CD4-positive, CD25-positive, alpha-beta regulatory T cell (primary cell): Measurements from ENCODE around the gene FBXW5. TPM values are rescaled to one million over a fixed set of nuclear protein-coding genes. Genes with fewer than 3 reads are reported as not detected.
A peak's percentile ranks its signal among the peaks of the same experiment; 100 is the strongest.

Experiments
- ATAC-seq, 2 donors: fragments of 150-1000 bp; cut with Tn5 transposase; one replicate each; pipeline ENCODE4 v1.10.0; 2021; ENCODE audit warnings: low read depth in 2 of 2, moderate number of reproducible peaks in 2 of 2, moderate library complexity in 1 of 2
- DNase-seq, 3 donors: peaks; one replicate each; pipeline versions ENCODE4 v3.0.0 to v3.0.0-alpha.2; 2012 to 2022; ENCODE audit warnings: mixed read lengths in 1 of 3
- H3K27ac ChIP-seq: one replicate; pipeline ENCODE4 v1.7.0; 2013; ENCODE audit warnings: mild to moderate bottlenecking, low read length; ENCODE audit not compliant: insufficient read depth, poor library complexity, severe bottlenecking
- H3K27me3 ChIP-seq: one replicate; pipeline ENCODE4 v1.7.0; 2013; ENCODE audit warnings: low read length; ENCODE audit not compliant: control insufficient read depth, insufficient read depth
- H3K36me3 ChIP-seq: one replicate; pipeline ENCODE4 v1.7.0; 2013; ENCODE audit warnings: mild to moderate bottlenecking, low read length, moderate library complexity; ENCODE audit not compliant: control insufficient read depth, insufficient read depth
- H3K4me1 ChIP-seq: 2 replicates; pipeline ENCODE4 v1.7.0; 2013; ENCODE audit warnings: mild to moderate bottlenecking, low read length; ENCODE audit not compliant: insufficient read depth, control insufficient read depth, poor library complexity, severe bottlenecking
- H3K4me3 ChIP-seq: one replicate; pipeline ENCODE4 v1.7.0; 2013; ENCODE audit warnings: low read depth, mild to moderate bottlenecking, low read length, moderate library complexity
- H3K9me3 ChIP-seq, 2 experiments: 1 replicate in 1 of 2; 2 replicates in 1 of 2; pipeline ENCODE4 v1.7.0; 2013; ENCODE audit warnings: low read length in 2 of 2, mild to moderate bottlenecking in 1 of 2, moderate library complexity in 1 of 2; ENCODE audit not compliant: control insufficient read depth in 2 of 2
- H3K27ac Mint-ChIP-seq, 3 donors: one replicate each; pipeline ENCODE4 v1.8.0; 2020 to 2022; ENCODE audit warnings: mild to moderate bottlenecking in 3 of 3, mixed read lengths in 3 of 3, moderate library complexity in 2 of 3
- H3K27me3 Mint-ChIP-seq: one replicate; pipeline ENCODE4 v1.8.0; 2022; ENCODE audit warnings: mild to moderate bottlenecking, mixed read lengths
- H3K36me3 Mint-ChIP-seq: one replicate; pipeline ENCODE4 v1.8.0; 2020; ENCODE audit warnings: mixed read lengths
- H3K4me1 Mint-ChIP-seq, 4 donors: one replicate each; pipeline ENCODE4 v1.8.0; 2020 to 2022; ENCODE audit warnings: mixed read lengths in 4 of 4, mild to moderate bottlenecking in 1 of 4
- H3K4me3 Mint-ChIP-seq, 4 donors: one replicate each; pipeline ENCODE4 v1.8.0; 2020 to 2022; ENCODE audit warnings: mild to moderate bottlenecking in 4 of 4, mixed read lengths in 4 of 4, moderate library complexity in 3 of 4
- H3K9me3 Mint-ChIP-seq, 7 donors: one replicate each; pipeline ENCODE4 v1.8.0; 2020 to 2022; ENCODE audit warnings: mixed read lengths in 7 of 7, mild to moderate bottlenecking in 3 of 7, moderate library complexity in 2 of 7
- polyA plus RNA-seq, 4 donors: library from polyadenylated mRNA; unstranded; fragments of 300-500 nt; fragmentation: Illumina TruSeq; gene quantifications; one replicate each; pipeline ENCODE4 v1.2.3, GENCODE V29; 2021
- total RNA-seq: library from RNA; stranded (reverse); gene quantifications from one replicate; pipeline ENCODE4 v1.2.3, GENCODE V29; 2022

The FBXW5 gene
- total and polyA plus RNA-seq, 5 donors from 2014 or later = 91.6 to 134 (median 115) TPM

DNA sequence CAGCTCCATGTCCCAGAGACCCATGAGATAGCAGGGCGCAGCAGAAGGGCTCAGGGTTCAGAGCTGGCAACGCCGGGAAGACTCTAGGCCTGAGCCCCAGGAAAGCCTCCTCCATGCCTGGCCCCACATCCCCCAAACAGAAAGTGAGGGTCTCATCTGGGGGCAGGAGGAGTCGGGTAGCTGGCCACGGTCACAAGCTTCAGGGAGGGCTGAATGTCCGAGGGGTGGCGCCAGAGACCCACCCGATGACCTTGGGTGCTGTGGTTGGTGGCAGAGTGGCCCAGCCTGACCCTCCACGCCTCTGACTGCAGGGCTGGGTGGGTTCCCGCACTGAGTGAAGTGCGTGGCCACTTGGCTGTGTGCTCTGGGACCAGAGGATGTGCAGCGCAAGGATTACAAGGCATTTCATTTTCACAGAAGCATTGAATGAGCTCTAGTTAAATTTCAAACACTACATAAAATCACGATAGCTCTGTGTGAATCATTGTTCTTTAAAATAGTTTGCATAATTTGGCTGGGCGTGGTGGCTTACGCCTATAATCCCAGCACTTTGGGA is 3.5 kb upstream of the FBXW5 start:
- peaks cover 30% of the 10 kb centered on the region for H3K4me1 ChIP-seq
- H3K4me3 Mint-ChIP-seq = peak overlapping the region; percentile 59 to 84 (median 72)
- no peaks in the 10 kb centered on the region for H3K9me3 ChIP-seq
- H3K4me1 Mint-ChIP-seq = peaks cover 0 to 18% (median 3%) of the 10 kb centered on the region in 4 donors
- no peaks in the 10 kb centered on the region for H3K9me3 Mint-ChIP-seq
- no peaks in the 10 kb centered on the region for H3K27me3 ChIP-seq
- H3K4me3 ChIP-seq = no peak overlapping the region
- peak overlapping the region in 2 of 3 donors; percentile 56 to 84 for H3K27ac Mint-ChIP-seq
- ATAC-seq (no peak), DNase-seq (no peak)
- peaks cover 5% of the 10 kb centered on the region for H3K27me3 Mint-ChIP-seq
- no peaks in the 10 kb centered on the region for H3K36me3 Mint-ChIP-seq
- no peaks in the 10 kb centered on the region for H3K36me3 ChIP-seq
- no peak overlapping the region for H3K27ac ChIP-seq

DNA sequence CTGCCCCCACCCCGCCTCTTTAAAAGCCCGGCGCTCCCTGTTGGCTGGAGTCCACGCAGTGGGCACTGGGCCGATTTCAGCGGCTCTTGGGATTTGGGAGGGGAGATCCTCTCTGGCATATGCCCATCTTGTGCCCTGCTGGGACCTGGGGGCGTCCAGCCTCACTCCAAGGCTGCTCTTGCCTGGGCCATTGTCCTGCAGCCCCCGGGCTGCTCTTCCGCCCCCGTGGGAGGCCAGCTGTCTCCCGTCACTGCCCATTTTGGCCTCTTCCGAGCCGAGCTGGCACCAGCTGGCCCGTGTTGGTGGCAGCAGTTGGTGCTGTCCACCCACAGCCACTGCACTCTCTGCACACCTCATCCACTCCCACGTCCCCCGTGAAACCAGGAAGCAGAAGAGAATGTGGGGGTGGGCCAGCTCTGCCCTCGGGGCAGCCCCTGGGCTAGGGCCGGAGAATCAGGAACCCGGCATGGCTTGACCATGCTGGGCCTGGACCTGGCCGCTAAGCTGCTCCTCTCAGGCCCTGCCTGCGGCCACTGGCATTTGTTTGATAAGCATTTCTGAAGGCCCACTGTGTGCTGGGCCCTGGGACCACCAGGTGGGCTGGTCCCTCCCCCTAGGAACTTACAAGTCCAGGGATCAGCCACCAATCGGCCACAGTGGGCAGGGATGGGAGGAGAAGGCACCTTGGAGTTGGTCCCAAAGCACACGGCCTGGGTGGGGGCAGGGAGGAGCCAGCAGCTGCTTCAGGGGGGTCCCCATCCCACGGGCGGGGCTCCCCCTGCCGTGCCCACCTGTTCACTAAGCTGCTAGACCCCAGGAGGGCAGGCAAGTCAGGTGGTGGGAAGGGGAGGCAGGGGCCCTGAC is 2.7 kb upstream of the FBXW5 start:
- H3K36me3 Mint-ChIP-seq = no peaks in the 10 kb centered on the region
- H3K9me3 Mint-ChIP-seq = no peaks in the 10 kb centered on the region
- H3K27ac ChIP-seq = no peak overlapping the region
- H3K4me3 Mint-ChIP-seq = peak overlapping the region in 2 of 4 donors; percentile 36 to 38
- H3K27ac Mint-ChIP-seq = no peak overlapping the region
- no peaks in the 10 kb centered on the region for H3K9me3 ChIP-seq
- H3K27me3 ChIP-seq = no peaks in the 10 kb centered on the region
- DNase-seq = no peak
- H3K4me3 ChIP-seq = no peak overlapping the region
- no peak for ATAC-seq
- peaks cover 6% of the 10 kb centered on the region for H3K36me3 ChIP-seq
- peaks cover 5% of the 10 kb centered on the region for H3K27me3 Mint-ChIP-seq
- H3K4me1 ChIP-seq = peaks cover 37% of the 10 kb centered on the region
- peaks cover 0 to 21% (median 3%) of the 10 kb centered on the region in 4 donors for H3K4me1 Mint-ChIP-seq

DNA sequence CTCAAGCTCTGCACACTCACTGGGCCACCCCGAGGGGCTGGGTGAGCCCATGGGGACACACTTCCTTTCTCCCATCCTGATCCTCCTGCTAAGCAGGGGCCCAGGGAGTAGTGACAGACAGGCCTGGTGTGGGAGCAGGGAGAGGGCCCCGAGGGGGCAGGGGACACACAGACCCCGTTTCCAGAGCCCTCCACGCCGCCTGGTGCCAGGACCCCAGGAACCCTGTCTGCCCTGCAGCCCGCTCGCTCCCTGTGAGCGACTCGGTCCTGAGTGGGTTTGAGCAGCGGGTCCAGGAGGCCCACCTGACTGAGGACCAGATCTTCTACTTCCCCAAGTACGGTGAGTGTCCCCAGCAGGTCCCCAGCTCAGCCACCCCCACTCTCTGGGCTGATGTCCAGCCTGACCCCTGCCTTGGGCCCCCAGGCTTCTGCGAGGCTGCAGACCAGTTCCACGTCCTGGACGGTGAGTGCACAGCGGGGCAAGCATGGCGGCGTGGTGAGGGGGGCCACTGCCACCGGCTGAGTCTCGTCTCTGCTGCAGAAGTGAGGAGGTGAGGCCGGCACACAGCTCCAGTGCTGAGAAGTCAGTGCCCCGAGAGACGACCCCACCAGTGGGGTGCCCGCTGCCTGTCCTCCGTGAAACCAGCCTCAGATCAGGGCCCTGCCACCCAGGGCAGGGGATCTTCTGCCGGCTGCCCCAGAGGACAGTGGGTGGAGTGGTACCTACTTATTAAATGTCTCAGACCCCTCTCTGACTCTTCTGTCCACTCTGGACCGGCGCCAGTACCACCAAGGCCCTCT is 1.9 kb upstream of the FBXW5 start:
- peak overlapping the region in 2 of 4 donors; percentile 16 to 43 for H3K4me3 Mint-ChIP-seq
- H3K4me1 ChIP-seq = peaks cover 38% of the 10 kb centered on the region
- no peaks in the 10 kb centered on the region for H3K27me3 ChIP-seq
- no peak overlapping the region for H3K4me3 ChIP-seq
- no peak overlapping the region for H3K27ac Mint-ChIP-seq
- H3K36me3 Mint-ChIP-seq = no peaks in the 10 kb centered on the region
- H3K9me3 ChIP-seq = no peaks in the 10 kb centered on the region
- DNase-seq = no peak
- peaks cover 14% of the 10 kb centered on the region for H3K36me3 ChIP-seq
- peaks cover 0 to 21% (median 3%) of the 10 kb centered on the region in 4 donors for H3K4me1 Mint-ChIP-seq
- peaks cover 5% of the 10 kb centered on the region for H3K27me3 Mint-ChIP-seq
- ATAC-seq = no peak
- no peaks in the 10 kb centered on the region for H3K9me3 Mint-ChIP-seq
- H3K27ac ChIP-seq = no peak overlapping the region

DNA sequence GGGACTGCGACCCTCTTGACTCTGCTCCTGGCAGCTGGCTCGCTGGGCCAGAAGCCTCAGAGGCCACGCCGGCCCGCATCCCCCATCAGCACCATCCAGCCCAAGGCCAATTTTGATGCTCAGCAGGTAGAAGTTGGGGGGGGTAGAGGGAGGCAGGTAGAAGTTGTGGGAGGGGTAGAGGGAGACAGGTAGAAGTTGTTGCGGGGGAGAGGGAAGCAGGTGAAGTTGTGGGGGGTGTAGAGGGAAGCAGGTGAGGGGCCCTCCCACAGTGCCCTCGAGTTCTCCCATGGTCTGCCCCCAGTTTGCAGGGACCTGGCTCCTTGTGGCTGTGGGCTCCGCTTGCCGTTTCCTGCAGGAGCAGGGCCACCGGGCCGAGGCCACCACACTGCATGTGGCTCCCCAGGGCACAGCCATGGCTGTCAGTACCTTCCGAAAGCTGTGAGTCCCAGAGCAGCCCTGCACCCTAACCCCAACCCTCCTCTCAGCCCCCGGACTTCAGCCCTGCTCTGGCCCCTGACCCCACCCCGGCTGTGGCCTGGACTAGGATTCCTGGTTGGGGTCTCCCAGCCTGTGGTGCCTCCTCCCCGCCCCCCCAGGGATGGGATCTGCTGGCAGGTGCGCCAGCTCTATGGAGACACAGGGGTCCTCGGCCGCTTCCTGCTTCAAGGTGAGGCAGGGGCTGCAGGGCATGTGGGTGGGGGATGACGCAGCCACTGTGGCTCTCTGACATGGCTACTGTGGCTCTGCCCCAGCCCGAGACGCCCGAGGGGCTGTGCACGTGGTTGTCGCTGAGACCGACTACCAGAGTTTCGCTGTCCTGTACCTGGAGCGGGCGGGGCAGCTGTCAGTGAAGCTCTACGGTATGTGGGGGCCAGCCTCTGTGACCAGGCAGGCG is 1.0 kb upstream of the FBXW5 start:
- H3K36me3 ChIP-seq = peaks cover 22% of the 10 kb centered on the region
- H3K27ac ChIP-seq = no peak overlapping the region
- H3K4me1 Mint-ChIP-seq = peaks cover 0 to 21% (median 3%) of the 10 kb centered on the region in 4 donors
- peak overlapping the region in 1 of 3 donors; percentile 90 for H3K27ac Mint-ChIP-seq
- no peak overlapping the region for H3K4me3 ChIP-seq
- no peaks in the 10 kb centered on the region for H3K9me3 ChIP-seq
- no peak for DNase-seq
- H3K4me1 ChIP-seq = peaks cover 37% of the 10 kb centered on the region
- no peak for ATAC-seq
- no peaks in the 10 kb centered on the region for H3K9me3 Mint-ChIP-seq
- H3K4me3 Mint-ChIP-seq = peak overlapping the region in 1 of 4 donors; percentile 81
- no peaks in the 10 kb centered on the region for H3K36me3 Mint-ChIP-seq
- H3K27me3 Mint-ChIP-seq = peaks cover 5% of the 10 kb centered on the region
- H3K27me3 ChIP-seq = no peaks in the 10 kb centered on the region

DNA sequence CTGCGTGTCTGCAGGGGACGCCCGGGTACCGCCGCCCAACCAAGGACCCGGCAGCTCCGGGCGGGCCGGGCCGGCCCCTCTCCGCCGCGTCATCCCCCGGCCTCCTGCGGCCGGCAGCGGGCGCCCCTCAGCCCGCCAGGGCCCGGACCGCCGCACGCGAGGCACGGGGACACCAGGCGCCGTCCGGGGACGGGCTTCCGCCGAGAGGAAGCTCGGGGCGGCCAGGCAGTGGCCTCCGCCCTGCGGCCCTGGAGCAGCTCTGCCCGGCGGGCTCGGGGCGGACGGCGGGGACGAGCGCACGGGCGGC is 373 bp downstream of the FBXW5 start:
- DNase-seq = peak in 1 of 3 donors; percentile 27
- H3K4me1 ChIP-seq = peaks cover 26% of the 10 kb centered on the region

DNA sequence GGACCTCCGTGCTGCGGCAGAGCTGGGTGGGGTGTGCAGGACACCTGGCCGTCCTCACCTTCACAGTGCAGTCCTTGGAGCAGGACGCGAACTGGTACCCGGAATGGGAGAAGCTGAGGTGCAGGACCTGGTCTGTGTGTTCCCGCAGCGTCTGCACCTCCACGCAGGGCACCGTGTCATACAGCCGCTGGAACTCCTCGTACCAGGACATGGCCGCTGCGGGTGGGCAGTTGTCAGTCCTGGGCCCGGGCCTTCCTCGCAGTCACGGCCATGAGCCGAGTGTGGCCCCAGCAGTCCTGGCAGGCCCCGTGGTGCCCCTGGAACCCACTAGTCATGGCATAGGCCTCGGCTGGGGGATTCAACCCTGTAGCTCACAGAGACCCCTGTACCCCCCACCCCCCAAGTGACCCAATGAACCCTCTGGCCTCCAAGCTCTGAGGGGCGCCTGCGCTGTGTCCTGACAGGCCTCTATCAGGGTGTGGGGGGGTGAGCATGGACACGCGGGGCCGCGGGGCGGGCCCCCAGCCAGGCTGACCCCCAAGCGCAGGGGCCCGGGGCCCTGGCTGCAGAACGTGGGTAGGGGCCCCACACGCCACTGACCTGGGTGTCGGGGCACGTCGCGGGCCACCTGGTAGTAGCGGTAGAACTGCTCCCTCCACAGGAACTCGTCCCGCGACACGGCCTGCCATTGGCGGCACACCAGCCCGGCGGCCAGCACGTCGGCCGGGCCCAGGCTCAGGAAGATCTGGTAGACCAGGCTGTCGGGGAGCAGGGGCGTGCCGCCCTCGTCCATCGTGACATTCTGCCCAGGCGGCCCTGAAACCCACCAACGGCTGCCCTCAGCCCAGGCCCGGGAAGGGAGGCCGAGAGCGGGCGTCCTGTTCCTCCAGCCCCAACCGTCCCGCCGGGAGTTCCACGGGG is 987 bp downstream of the FBXW5 start:
- ATAC-seq = no peak
- H3K4me3 ChIP-seq = peak overlapping the region; percentile 19
- no peaks in the 10 kb centered on the region for H3K9me3 Mint-ChIP-seq
- peak overlapping the region in 2 of 3 donors; percentile 66 to 75 for H3K27ac Mint-ChIP-seq
- H3K27ac ChIP-seq = peak overlapping the region; percentile 55
- H3K27me3 Mint-ChIP-seq = peaks cover 5% of the 10 kb centered on the region
- H3K9me3 ChIP-seq = no peaks in the 10 kb centered on the region
- peaks cover 30% of the 10 kb centered on the region for H3K36me3 ChIP-seq
- peaks cover 23% of the 10 kb centered on the region for H3K4me1 ChIP-seq
- peak; percentile 19 to 53 (median 38) for DNase-seq
- peak overlapping the region; percentile 84 to 90 (median 86) for H3K4me3 Mint-ChIP-seq
- H3K36me3 Mint-ChIP-seq = peaks cover 7% of the 10 kb centered on the region
- H3K27me3 ChIP-seq = no peaks in the 10 kb centered on the region
- peaks cover 0 to 19% (median 3%) of the 10 kb centered on the region in 4 donors for H3K4me1 Mint-ChIP-seq

More for the DNA sequence above, 373 bp downstream of the FBXW5 start:
- H3K27me3 Mint-ChIP-seq = peaks cover 5% of the 10 kb centered on the region
- no peaks in the 10 kb centered on the region for H3K27me3 ChIP-seq
- H3K4me1 Mint-ChIP-seq = peaks cover 0 to 19% (median 3%) of the 10 kb centered on the region in 4 donors
- H3K27ac ChIP-seq = peak overlapping the region; percentile 55
- no peak overlapping the region for H3K4me3 ChIP-seq
- H3K9me3 ChIP-seq = no peaks in the 10 kb centered on the region
- H3K27ac Mint-ChIP-seq = no peak overlapping the region
- peaks cover 3% of the 10 kb centered on the region for H3K36me3 Mint-ChIP-seq
- H3K9me3 Mint-ChIP-seq = no peaks in the 10 kb centered on the region
- peaks cover 30% of the 10 kb centered on the region for H3K36me3 ChIP-seq
- ATAC-seq = peak in 1 of 2 donors; percentile 23
- peak overlapping the region; percentile 84 to 90 (median 86) for H3K4me3 Mint-ChIP-seq
